ENCODE measurements around the gene RNU4-1.
"Not testable (repeated sequence)": the region's sequence is repeated elsewhere in the genome, so short reads cannot be mapped to it uniquely, and the experiment has no call there.

RNU4-1 gene

DNA sequence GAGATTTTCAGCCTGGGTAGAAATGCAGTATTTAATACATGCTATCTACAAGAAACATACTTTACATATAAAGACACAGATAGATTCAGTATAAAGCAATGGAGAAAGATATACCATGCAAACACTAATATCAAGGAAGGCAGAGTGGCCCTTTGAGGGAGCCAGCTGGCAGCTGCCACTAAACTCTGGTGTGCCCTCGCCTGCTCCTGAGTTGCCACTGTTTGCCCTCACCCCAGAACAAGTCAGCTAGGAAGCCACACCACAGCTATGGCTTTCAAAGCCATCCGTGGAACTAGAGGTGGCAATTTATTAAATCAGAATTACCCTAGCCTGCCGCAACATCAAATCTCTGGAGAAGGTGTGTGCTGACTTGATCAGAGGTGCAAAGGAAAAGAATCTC lies 45.9 kb downstream of the RNU4-1 start:
- Histone ChIP-seq H3K9me3 (ENCODE audit: control insufficient read depth, insufficient read depth, low read length) (no peaks in the 10 kb centered on the region), H3K36me3 (ENCODE audit: control insufficient read depth, insufficient read depth, low read length) (no peaks in the 10 kb centered on the region), H3K27ac (ENCODE audit: low read length) (no peak overlapping the region), H3K4me3 (ENCODE audit: low read length) (no peak overlapping the region), H3K4me1 (ENCODE audit: control insufficient read depth, insufficient read depth, low read length) (0 out of 2 replicates have a peak, but pooled peaks cover 3% of the 10 kb centered on the region), H3K27me3 (ENCODE audit: control insufficient read depth, insufficient read depth, low read length) (no peaks in the 10 kb centered on the region)
- no peak for DNase-seq (ENCODE audit: low read depth, low spot score)
- WGBS (ENCODE audit: insufficient coverage, insufficient read length), result no CpG with 5 or more reads among the region's 3 CpGs

DNA sequence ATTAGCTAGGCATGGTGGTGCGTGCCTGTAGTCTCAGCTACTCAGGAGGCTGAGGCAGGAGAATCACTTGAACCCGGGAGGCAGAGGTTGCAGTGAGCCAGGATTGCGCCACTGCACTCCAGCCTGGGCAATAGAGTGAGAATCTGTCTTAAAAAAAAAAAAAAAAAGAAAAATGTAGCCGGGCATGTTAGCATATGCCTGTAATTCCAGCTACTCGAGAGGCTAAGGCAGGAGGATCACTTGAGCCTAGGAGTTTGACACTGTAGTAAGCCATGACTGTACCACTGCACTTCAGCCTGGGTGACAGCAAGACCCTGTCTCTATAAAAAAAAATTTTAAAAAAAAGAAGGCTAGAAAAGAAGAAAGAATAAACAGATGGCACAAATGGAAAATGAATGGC lies 46.3 kb downstream of the RNU4-1 start:
- H3K27ac ChIP-seq (ENCODE audit: low read length); H3K27me3 ChIP-seq (ENCODE audit: control insufficient read depth, insufficient read depth, low read length); H3K9me3 ChIP-seq (ENCODE audit: control insufficient read depth, insufficient read depth, low read length); H3K36me3 ChIP-seq (ENCODE audit: control insufficient read depth, insufficient read depth, low read length); DNase-seq (ENCODE audit: low read depth, low spot score); H3K4me1 ChIP-seq (ENCODE audit: control insufficient read depth, insufficient read depth, low read length); H3K4me3 ChIP-seq (ENCODE audit: low read length): not testable (repeated sequence)
- no CpG with 5 or more reads among the region's 5 CpGs for WGBS (ENCODE audit: insufficient coverage, insufficient read length)
